ENCODE measurements around the gene MRPL54. TPM values are rescaled to one million over a fixed set of nuclear protein-coding genes. Genes with fewer than 3 reads are reported as not detected.

Gene MRPL54
- total RNA-seq, 1 experiment from 2014 or later, result 23.9 TPM

- H3K36me3 ChIP-seq, result no peaks in the 10 kb centered on the region
- peaks cover 4% of the 10 kb centered on the region; the same call in 1 of the 2 replicates for H3K4me1 ChIP-seq
- H3K27me3 ChIP-seq, result peaks cover 20% of the 10 kb centered on the region
- no peak overlapping the region for H3K4me3 ChIP-seq
- no peak for DNase-seq
- H3K27ac ChIP-seq, result no peak overlapping the region
- peaks cover 4% of the 10 kb centered on the region; the same call in 1 of the 2 replicates for H3K9me3 ChIP-seq (replicated peaks)
Measured at GRCh38 chr19:3800996-3801395, 38.5 kb downstream of the MRPL54 start.

DNA sequence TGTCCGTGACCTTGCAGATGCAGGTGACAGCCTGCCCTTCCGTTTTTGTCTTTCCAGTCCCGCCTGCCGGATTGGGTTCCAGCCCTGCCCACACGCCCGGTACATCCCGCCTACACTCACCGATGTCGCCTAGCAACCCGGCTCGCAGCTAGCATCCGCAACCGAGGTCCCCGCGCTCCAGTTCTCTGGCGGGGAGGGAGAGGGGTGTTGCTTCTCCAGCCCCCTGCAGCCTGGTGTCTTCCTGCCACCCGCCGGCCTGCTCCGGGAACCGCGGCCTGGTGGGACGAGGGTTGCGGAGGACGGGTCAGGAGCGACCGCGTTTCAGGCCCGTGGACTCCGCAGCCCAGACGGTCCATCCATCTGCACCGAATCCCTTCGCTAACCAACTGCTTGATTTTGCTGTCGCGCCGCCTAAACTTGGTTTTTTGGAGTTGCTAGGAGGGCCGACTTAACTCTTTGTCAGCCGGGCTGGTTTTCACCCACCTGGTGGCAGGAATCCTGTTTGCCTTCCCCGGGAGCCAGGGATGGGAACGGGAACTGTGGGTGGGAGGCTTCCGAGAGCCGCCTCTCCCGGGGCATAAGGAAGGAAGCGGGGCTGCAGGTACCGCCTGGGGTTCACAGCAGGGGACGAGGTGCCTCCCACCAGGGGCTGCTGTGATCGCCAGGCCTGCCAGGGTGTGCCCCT lies 39.1 kb downstream of the MRPL54 start:
- Histone ChIP-seq H3K4me1 (peaks cover 4% of the 10 kb centered on the region; the same call in 1 of the 2 replicates), H3K27me3 (peaks cover 20% of the 10 kb centered on the region), H3K4me3 (no peak overlapping the region), H3K9me3 (replicated peaks) (peaks cover 3% of the 10 kb centered on the region; the same call in 1 of the 2 replicates), H3K36me3 (no peaks in the 10 kb centered on the region), H3K27ac (no peak overlapping the region)
- no peak for DNase-seq

DNA sequence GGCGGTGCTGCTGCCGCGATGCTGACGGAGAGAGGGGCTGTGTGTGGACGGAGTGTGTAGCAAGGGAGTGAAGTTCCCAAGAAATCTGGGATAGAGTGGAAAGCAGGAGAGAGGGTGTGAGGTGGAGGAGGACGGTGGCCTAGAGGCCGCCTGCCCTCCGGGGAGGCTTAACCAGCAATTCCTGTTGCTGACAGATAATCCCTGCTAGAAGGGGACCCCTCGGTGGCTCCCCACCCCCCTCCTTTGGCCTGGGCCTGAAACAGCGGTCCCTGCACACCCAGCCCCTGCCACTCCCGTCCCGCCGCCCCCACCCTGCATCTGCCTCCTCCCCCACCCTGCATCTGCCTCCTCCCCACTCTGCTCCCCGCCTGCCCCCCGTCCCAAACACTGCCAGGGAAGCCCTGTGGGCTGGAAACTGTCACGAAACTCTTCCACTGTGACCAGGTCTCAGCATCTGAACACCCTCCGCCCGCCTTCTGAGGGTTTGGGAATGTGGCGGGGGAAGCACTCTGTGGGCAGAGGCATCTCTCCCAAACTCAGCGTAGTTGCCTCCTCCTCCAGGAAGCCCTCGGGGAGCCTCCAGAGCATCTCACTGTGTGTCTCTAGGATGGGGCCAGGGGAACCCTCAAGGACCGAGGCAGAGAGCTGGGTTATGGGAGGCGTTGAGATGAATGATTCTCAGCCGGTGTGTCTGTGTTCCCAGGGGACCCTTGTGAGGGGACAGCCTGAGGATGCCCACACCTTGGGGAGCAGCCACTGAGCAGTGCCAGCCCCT lies 40.8 kb downstream of the MRPL54 start:
- Histone ChIP-seq H3K4me1 (peaks cover 4% of the 10 kb centered on the region; the same call in 1 of the 2 replicates), H3K36me3 (no peaks in the 10 kb centered on the region), H3K9me3 (replicated peaks) (no peaks in the 10 kb centered on the region), H3K27ac (no peak overlapping the region), H3K27me3 (peaks cover 20% of the 10 kb centered on the region), H3K4me3 (no peak overlapping the region)
- no peak for DNase-seq

GRCh38 chr19:3803986-3804385 lies 41.5 kb downstream of the MRPL54 start:
- H3K9me3 ChIP-seq (replicated peaks), result no peaks in the 10 kb centered on the region
- H3K4me1 ChIP-seq, result peaks cover 4% of the 10 kb centered on the region; the same call in 1 of the 2 replicates
- peaks cover 20% of the 10 kb centered on the region for H3K27me3 ChIP-seq
- H3K27ac ChIP-seq, result no peak overlapping the region
- DNase-seq, result peak in 1 of 2 experiments; percentile 24
- no peaks in the 10 kb centered on the region for H3K36me3 ChIP-seq
- no peak overlapping the region for H3K4me3 ChIP-seq

DNA sequence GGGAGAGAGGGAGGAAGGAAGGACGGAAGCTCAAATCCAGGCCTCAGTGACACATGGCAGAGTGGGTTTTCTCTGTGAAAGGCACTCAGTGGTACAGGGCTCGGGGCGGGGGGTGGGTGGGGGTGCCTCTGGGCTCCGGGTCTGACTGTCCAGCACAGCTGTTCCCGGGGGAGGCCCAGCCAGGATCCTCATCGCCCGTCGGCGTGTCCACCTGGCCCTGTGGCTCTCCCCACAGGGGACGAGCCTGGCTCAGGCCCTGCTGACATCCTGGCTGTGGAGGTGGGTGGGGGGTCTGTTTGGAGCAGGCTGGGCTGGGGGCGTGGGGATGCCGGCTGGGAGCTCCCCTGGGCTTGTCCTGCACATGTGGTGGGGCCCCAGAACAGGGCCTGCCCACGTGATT lies 41.9 kb downstream of the MRPL54 start:
- H3K36me3 ChIP-seq, result no peaks in the 10 kb centered on the region
- no peak overlapping the region for H3K4me3 ChIP-seq
- H3K27ac ChIP-seq, result no peak overlapping the region
- no peaks in the 10 kb centered on the region for H3K9me3 ChIP-seq (replicated peaks)
- H3K4me1 ChIP-seq, result peaks cover 4% of the 10 kb centered on the region; the same call in 1 of the 2 replicates
- H3K27me3 ChIP-seq, result peaks cover 20% of the 10 kb centered on the region
- DNase-seq, result peak; percentile 45 to 53

DNA sequence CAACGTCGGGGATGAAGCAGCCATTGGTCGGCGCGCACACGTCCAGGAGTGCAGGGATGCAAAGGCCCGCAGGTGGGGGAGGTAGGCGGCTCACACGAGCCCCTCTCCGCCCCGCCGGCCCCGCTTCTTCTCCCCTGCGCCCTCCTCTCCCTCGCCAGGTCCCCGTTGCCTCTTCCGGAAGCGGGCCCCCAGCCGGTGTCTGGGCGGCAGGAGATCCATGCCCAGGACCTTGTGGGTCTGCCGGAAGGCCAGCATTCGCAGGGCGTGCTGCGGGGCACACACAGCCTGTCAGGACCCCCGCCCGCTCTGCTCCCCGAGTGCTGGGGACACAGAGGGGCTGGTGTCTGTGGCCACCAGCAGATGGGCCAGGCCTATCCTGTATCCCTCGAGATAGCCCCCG lies 43.4 kb downstream of the MRPL54 start:
- no peaks in the 10 kb centered on the region for H3K9me3 ChIP-seq (replicated peaks)
- DNase-seq, result no peak
- H3K27me3 ChIP-seq, result peaks cover 18% of the 10 kb centered on the region

GRCh38 chr19:3807131-3807480 lies 44.6 kb downstream of the MRPL54 start:
- Histone ChIP-seq H3K9me3 (replicated peaks) (no peaks in the 10 kb centered on the region), H3K27ac (no peak overlapping the region), H3K4me1 (peaks cover 4% of the 10 kb centered on the region; the same call in 1 of the 2 replicates), H3K27me3 (peaks cover 5% of the 10 kb centered on the region; the same call in 1 of the 2 replicates), H3K36me3 (no peaks in the 10 kb centered on the region), H3K4me3 (no peak overlapping the region)
- DNase-seq, result no peak

More for the DNA sequence above, 43.4 kb downstream of the MRPL54 start:
- H3K4me1 ChIP-seq, result peaks cover 4% of the 10 kb centered on the region; the same call in 1 of the 2 replicates
- no peak overlapping the region for H3K4me3 ChIP-seq
- no peaks in the 10 kb centered on the region for H3K36me3 ChIP-seq
- no peak overlapping the region for H3K27ac ChIP-seq

- Histone ChIP-seq H3K4me3 (no peak overlapping the region), H3K9me3 (replicated peaks) (no peaks in the 10 kb centered on the region), H3K36me3 (no peaks in the 10 kb centered on the region), H3K27ac (no peak overlapping the region), H3K27me3 (peaks cover 3% of the 10 kb centered on the region; the same call in 1 of the 2 replicates), H3K4me1 (peaks cover 4% of the 10 kb centered on the region; the same call in 1 of the 2 replicates)
- no peak for DNase-seq
Measured at GRCh38 chr19:3807574-3808354, 45.3 kb downstream of the MRPL54 start.

- no peak for DNase-seq
- no peaks in the 10 kb centered on the region for H3K9me3 ChIP-seq (replicated peaks)
- peaks cover 4% of the 10 kb centered on the region; the same call in 1 of the 2 replicates for H3K4me1 ChIP-seq
- peaks cover 4% of the 10 kb centered on the region; the same call in 1 of the 2 replicates for H3K27me3 ChIP-seq
- no peak overlapping the region for H3K27ac ChIP-seq
- H3K36me3 ChIP-seq, result no peaks in the 10 kb centered on the region
- no peak overlapping the region for H3K4me3 ChIP-seq
Measured at GRCh38 chr19:3808420-3809143, 46.1 kb downstream of the MRPL54 start.

DNA sequence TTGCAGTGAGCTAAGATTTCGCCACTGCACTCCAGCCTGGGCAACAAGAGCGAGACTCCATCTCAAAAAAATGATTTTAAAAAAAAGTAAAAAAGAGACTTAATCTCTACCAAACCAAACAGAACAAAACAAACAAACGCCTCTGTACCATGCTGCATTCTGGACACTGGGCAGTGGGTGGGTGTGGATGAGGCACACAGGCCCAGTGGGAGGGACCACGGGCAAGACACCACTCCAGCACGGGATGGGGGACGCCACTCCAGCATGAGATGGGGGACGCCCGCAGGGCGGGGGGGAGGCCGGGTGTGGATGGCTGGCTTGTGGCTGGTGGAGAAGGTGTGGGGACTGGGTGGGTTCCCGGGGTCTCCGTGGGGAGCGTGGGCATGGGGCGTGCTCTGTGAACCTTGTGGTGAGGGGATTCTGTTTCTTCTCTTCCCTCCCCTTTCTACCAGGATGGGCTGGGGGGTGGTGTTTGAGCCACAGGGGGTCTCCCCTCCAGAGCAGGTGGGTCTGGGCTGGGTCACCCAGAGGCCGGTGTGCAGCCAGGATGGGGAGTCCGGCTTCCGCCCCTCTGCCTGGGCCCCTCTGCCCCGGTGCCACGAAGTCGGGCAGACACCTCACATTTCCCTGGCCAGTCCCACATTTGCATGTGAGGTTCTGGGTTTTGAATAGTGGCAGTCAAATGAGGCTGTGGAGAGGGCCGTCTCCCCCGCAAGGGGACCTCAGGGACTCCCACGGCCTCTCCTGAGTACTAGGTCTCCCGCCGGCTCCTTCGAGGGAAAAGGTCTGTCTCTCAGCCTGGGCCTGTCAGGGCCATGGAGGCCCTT lies 47.6 kb downstream of the MRPL54 start:
- no peak for DNase-seq
- no peak overlapping the region for H3K27ac ChIP-seq

GRCh38 chr19:3810708-3811355 lies 48.4 kb downstream of the MRPL54 start:
- Histone ChIP-seq H3K36me3 (no peaks in the 10 kb centered on the region), H3K27ac (no peak overlapping the region), H3K27me3 (peaks cover 7% of the 10 kb centered on the region; the same call in 1 of the 2 replicates), H3K4me3 (no peak overlapping the region), H3K9me3 (replicated peaks) (no peaks in the 10 kb centered on the region), H3K4me1 (no peaks in the 10 kb centered on the region)
- DNase-seq, result no peak

More for the DNA sequence above, 47.6 kb downstream of the MRPL54 start:
- Histone ChIP-seq H3K36me3 (no peaks in the 10 kb centered on the region), H3K4me1 (no peaks in the 10 kb centered on the region), H3K27me3 (peaks cover 7% of the 10 kb centered on the region; the same call in 1 of the 2 replicates), H3K4me3 (no peak overlapping the region), H3K9me3 (replicated peaks) (no peaks in the 10 kb centered on the region)

- no peak for DNase-seq
- Histone ChIP-seq H3K4me3 (no peak overlapping the region), H3K27ac (no peak overlapping the region), H3K36me3 (no peaks in the 10 kb centered on the region), H3K9me3 (replicated peaks) (no peaks in the 10 kb centered on the region), H3K4me1 (no peaks in the 10 kb centered on the region), H3K27me3 (peaks cover 11% of the 10 kb centered on the region)
Measured at GRCh38 chr19:3813473-3814392, 51.3 kb downstream of the MRPL54 start.
